Erythroblast (primary cell): ENCODE data around the gene DIP2A.

ENCODE experiments used
- GATA1 ChIP-seq: IDR thresholded peaks from 2 replicates; pipeline ENCODE4 v1.6.1; 2011; ENCODE audit warnings: low read depth, mild to moderate bottlenecking, control low read depth, low read length, moderate library complexity
- POLR2A ChIP-seq: IDR thresholded peaks from 2 replicates; pipeline ENCODE4 v1.6.1; 2011; ENCODE audit warnings: mild to moderate bottlenecking, low read length

DNA sequence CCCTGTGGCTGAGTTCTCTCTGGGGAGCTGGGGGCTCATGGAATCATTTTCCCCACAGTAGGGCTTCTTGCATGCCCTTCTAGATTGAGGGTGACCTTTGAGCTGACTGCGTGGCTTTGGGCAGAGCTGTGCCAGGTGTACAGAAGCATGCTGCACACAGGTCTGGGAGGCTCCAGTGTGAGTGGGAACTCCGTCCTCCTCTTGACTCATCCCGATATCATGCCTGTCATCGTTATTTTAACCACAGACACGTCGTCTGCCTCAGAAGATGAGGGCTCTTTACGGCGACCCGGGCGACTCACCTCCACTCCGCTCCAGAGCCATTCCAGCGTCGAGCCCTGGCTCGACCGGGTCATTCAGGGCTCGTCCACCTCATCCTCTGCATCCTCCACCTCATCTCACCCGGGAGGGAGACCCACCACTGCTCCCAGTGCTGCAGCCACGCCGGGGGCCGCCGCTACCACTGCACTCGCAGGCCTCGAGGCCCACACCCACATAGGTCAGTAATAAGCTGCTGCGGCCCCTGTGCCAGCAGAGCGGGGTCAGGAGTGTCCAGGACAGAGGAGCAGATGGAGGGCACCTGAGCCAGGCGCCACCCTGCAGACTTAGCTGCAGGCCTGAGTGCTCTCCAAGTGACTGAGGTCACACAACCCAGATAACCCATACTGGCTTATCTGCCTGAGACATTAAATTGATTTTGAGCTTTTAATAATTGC is 39.8 kb downstream of the DIP2A start:
- TF ChIP-seq POLR2A (no peak), GATA1 (no peak)
